HG03060 (cell line): ENCODE measurements around the gene MRE11.
A peak's percentile ranks its signal among the peaks of the same experiment; 100 is the strongest.

Source experiments
- ATAC-seq: cut with Tn5 transposase; IDR thresholded peaks from one replicate; pipeline ENCODE4 v1.9.1; 2021; ENCODE audit warnings: low read depth, moderate number of reproducible peaks; ENCODE audit not compliant: unreplicated experiment

Gene MRE11

GRCh38 chr11:94493281-94494125 lies at the start of gene MRE11, which contains the start of gene ANKRD49:
Gene MRE11 (minus strand): TSS chr11:94493844. CDS start chr11:94492801, 1,043 bp downstream.
Gene ANKRD49 (plus strand): TSS chr11:94493984. CDS start chr11:94496694, 2,710 bp downstream.
- ATAC-seq: peak; percentile 98

- ATAC-seq: no peak
Observed at GRCh38 chr11:94539420-94539819, 45.8 kb upstream of the MRE11 start.

GRCh38 chr11:94537031-94537600 lies 43.5 kb upstream of the MRE11 start:
- ATAC-seq: no peak

- ATAC-seq: no peak
Observed at GRCh38 chr11:94536386-94536785, 42.7 kb upstream of the MRE11 start.

- no peak for ATAC-seq
Observed at GRCh38 chr11:94533696-94534630, 40.3 kb upstream of the MRE11 start.

GRCh38 chr11:94533206-94533605 lies 39.6 kb upstream of the MRE11 start:
- ATAC-seq: no peak

- no peak for ATAC-seq
Observed at GRCh38 chr11:94532211-94532610, 38.6 kb upstream of the MRE11 start.

GRCh38 chr11:94528551-94528950 lies 34.9 kb upstream of the MRE11 start:
- no peak for ATAC-seq

GRCh38 chr11:94526645-94527438 lies 33.2 kb upstream of the MRE11 start:
- no peak for ATAC-seq

- ATAC-seq: no peak
Observed at GRCh38 chr11:94525546-94526324, 32.1 kb upstream of the MRE11 start.

GRCh38 chr11:94524341-94524740 lies 30.7 kb upstream of the MRE11 start:
- no peak for ATAC-seq

- ATAC-seq: no peak
Observed at GRCh38 chr11:94521684-94522083, 28.0 kb upstream of the MRE11 start.

GRCh38 chr11:94519478-94520084 lies 25.9 kb upstream of the MRE11 start:
- no peak for ATAC-seq

GRCh38 chr11:94518300-94518699 lies 24.7 kb upstream of the MRE11 start:
- no peak for ATAC-seq

- ATAC-seq: no peak
Observed at GRCh38 chr11:94516725-94517124, 23.1 kb upstream of the MRE11 start.

GRCh38 chr11:94515398-94515797 lies 21.8 kb upstream of the MRE11 start:
- no peak for ATAC-seq

GRCh38 chr11:94513091-94513490 lies 19.4 kb upstream of the MRE11 start:
- ATAC-seq: no peak

GRCh38 chr11:94511932-94512781 lies 18.5 kb upstream of the MRE11 start, which contains the start of gene C11orf97:
Gene C11orf97 (plus strand): TSS chr11:94512461. CDS start chr11:94512529, 68 bp downstream.
- no peak for ATAC-seq
